Skeletal muscle tissue (tissue), 4 donors: Measurements from ENCODE around the gene MCF2L2. TPM values are rescaled to one million over a fixed set of nuclear protein-coding genes. Genes with fewer than 3 reads are reported as not detected.
"Not testable (repeated sequence)": the region's sequence is repeated elsewhere in the genome, so short reads cannot be mapped to it uniquely, and the experiment has no call there.

ENCODE experiments used
- H3K27ac ChIP-seq: one replicate; pipeline ENCODE4 v1.7.0; 2013; ENCODE audit warnings: mild to moderate bottlenecking, low read depth, low read length, inconsistent platforms
- H3K27me3 ChIP-seq, 3 donors: one replicate each; pipeline ENCODE4 v1.7.0; 2013; ENCODE audit warnings: low read length in 3 of 3; ENCODE audit not compliant: control insufficient read depth in 3 of 3, insufficient read depth in 3 of 3
- H3K36me3 ChIP-seq, 3 donors: one replicate each; pipeline ENCODE4 v1.7.0; 2013; ENCODE audit warnings: low read length in 3 of 3; ENCODE audit not compliant: control insufficient read depth in 3 of 3, insufficient read depth in 3 of 3
- H3K4me1 ChIP-seq, 3 donors: one replicate each; pipeline ENCODE4 v1.7.0; 2013; ENCODE audit warnings: low read length in 3 of 3, mild to moderate bottlenecking in 3 of 3; ENCODE audit not compliant: control insufficient read depth in 3 of 3, insufficient read depth in 3 of 3
- H3K4me3 ChIP-seq, 3 donors: one replicate each; pipeline ENCODE4 v1.7.0; 2013; ENCODE audit warnings: low read length in 3 of 3
- H3K9ac ChIP-seq, 3 donors: one replicate each; pipeline ENCODE4 v1.7.0; 2013; ENCODE audit warnings: low read length in 3 of 3, mild to moderate bottlenecking in 3 of 3, moderate library complexity in 2 of 3, low read depth in 1 of 3
- H3K9me3 ChIP-seq, 3 donors: one replicate each; pipeline ENCODE4 v1.7.0; 2013; ENCODE audit warnings: low read length in 3 of 3; ENCODE audit not compliant: control insufficient read depth in 3 of 3
- total RNA-seq: library from RNA; depleted of rRNA; stranded (reverse); fragments of >200 nt; gene quantifications from one replicate; pipeline ENCODE4 v1.2.3, GENCODE V29; 2014
- donor health status: Osteomylitis.

Gene MCF2L2
- total RNA-seq, 1 donor from 2014 or later = under 0.01 TPM

DNA sequence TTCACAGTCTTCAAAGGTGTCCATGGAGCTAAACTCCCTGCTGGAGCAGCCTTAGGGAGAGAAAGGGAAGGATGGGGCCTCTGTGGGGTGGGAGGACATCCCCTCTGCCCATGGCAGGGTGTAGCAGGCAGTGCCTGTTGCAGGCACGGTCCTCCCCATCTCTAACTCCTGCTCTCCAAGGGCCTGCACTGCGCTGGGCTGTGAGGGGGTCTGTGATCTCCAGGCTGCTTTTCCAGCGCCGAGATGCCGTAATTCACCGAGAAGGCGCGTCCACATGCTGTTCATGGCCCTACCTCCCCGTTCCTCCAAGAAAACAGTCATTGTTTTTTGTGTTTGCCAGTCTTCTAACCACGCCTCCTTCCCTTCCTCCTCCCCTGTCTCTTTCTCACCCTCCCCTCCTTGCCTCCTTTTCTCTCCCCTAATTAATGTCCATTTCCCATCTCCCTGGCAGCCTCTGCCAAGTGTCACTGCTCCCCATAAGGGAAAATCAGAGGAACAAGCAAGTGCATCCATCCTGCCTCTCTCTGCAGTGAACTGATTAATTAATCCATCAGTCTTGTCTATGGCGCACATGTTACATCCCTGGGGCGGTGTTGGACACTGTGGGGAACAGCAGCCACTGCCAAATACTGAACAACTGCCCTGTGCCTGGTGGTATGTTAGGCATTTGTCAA is 248.2 kb downstream of the MCF2L2 start:
- no peak overlapping the region for H3K9ac ChIP-seq
- no peaks in the 10 kb centered on the region for H3K9me3 ChIP-seq
- no peak overlapping the region for H3K4me3 ChIP-seq
- no peaks in the 10 kb centered on the region for H3K36me3 ChIP-seq
- no peak overlapping the region for H3K27ac ChIP-seq
- peaks cover 23 to 30% (median 27%) of the 10 kb centered on the region in 3 donors for H3K27me3 ChIP-seq
- H3K4me1 ChIP-seq = peaks cover 6 to 11% (median 11%) of the 10 kb centered on the region in 3 donors

GRCh38 chr3:183179550-183179908 is 248.9 kb downstream of the MCF2L2 start:
- peaks cover 23 to 32% (median 32%) of the 10 kb centered on the region in 3 donors for H3K27me3 ChIP-seq
- H3K4me1 ChIP-seq = peaks cover 6 to 11% (median 9%) of the 10 kb centered on the region in 3 donors

DNA sequence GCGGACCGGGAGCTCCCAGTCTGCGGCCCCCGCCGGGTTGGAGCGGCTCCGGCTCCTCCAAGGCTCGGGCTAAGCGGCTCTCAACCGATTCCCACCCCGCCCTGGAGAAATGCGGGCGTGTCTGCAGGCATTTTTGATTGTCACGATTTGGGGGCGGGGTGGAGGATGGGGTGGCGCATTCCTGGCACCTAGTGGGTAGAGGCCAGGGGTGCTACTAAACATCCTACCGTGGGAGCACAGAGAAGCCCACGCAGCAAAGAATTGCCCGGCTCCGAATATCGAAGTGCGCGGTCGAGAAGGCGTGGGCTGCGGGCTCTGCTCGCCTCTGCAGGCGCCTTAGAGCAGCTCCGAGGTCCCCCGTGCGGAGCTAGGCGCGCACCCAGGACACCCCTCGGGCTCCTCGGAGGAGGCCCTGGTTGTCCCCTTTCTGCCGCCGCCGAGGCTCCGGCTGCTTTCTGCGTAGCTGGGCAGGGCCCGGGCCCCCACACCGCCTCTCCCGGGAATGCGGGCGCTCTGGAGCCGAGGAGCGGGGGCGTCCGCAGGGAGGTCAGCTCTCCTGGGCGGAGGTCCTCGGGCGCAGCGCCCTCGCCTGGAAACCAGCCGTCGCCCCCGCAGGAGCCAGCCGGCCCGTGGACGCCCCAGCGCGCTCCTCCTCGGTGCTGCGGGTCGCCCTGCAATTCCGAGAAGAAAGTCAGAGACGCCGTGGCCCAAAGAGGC is 249.4 kb downstream of the MCF2L2 start:
- H3K27ac ChIP-seq = no peak overlapping the region
- peaks cover 6 to 11% (median 9%) of the 10 kb centered on the region in 3 donors for H3K4me1 ChIP-seq
- peak overlapping the region in 2 of 3 donors; percentile 56 to 64 for H3K9ac ChIP-seq
- H3K27me3 ChIP-seq = peaks cover 23 to 32% (median 32%) of the 10 kb centered on the region in 3 donors
- no peaks in the 10 kb centered on the region for H3K9me3 ChIP-seq
- H3K4me3 ChIP-seq = peak overlapping the region; percentile 60 to 72 (median 63)
- H3K36me3 ChIP-seq = no peaks in the 10 kb centered on the region

More at GRCh38 chr3:183179550-183179908, 248.9 kb downstream of the MCF2L2 start:
- not testable (repeated sequence) for H3K36me3 ChIP-seq, H3K9me3 ChIP-seq, H3K27ac ChIP-seq, H3K9ac ChIP-seq
- H3K4me3 ChIP-seq = peak overlapping the region in 2 of 3 donors; percentile 63 to 72

- peak overlapping the region; percentile 60 to 72 (median 63) for H3K4me3 ChIP-seq
- H3K27me3 ChIP-seq = peaks cover 23 to 32% (median 32%) of the 10 kb centered on the region in 3 donors
- peak overlapping the region in 2 of 3 donors; percentile 56 to 64 for H3K9ac ChIP-seq
- no peaks in the 10 kb centered on the region for H3K36me3 ChIP-seq
- H3K4me1 ChIP-seq = peaks cover 6 to 11% (median 9%) of the 10 kb centered on the region in 3 donors
- H3K27ac ChIP-seq = no peak overlapping the region
- H3K9me3 ChIP-seq = no peaks in the 10 kb centered on the region
Observed at GRCh38 chr3:183178512-183178832, 249.9 kb downstream of the MCF2L2 start.

DNA sequence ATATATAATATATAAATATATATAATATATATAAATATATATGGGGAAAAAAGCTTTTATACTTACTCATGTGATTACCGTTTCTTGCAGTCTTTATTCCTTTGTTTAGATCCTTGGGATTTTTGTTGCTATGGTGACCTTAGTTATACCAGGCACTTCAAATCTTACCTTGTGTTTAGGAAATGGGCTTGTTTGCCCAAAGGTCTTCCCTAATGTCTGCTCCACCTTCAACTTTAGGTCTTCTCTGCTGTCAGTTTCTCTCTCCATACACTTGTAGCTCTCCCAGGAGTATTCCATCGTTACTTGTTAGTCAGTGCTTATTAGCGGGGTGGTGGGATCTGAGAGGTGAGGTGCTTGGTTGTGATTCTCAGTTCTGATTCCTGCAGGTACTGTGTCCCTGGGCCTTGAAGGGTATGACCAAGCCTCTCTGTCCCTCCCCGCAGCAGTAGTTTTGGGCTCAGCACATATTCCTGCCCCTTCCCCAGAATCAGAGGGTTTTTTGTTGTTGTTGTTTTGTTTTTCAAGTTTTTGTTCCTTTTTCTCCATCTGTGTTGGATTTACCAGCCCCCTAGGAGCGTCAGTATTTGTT is 256.3 kb downstream of the MCF2L2 start:
- peaks cover 4 to 21% (median 12%) of the 10 kb centered on the region in 3 donors for H3K27me3 ChIP-seq
- no peak overlapping the region for H3K27ac ChIP-seq
- no peaks in the 10 kb centered on the region for H3K36me3 ChIP-seq
- H3K4me1 ChIP-seq = no peaks in the 10 kb centered on the region
- H3K4me3 ChIP-seq = no peak overlapping the region
- no peak overlapping the region for H3K9ac ChIP-seq
- no peaks in the 10 kb centered on the region for H3K9me3 ChIP-seq

- not testable (repeated sequence) for H3K4me1 ChIP-seq, H3K9me3 ChIP-seq, H3K36me3 ChIP-seq, H3K4me3 ChIP-seq, H3K27ac ChIP-seq, H3K9ac ChIP-seq, H3K27me3 ChIP-seq
Observed at GRCh38 chr3:183167975-183168374, 260.4 kb downstream of the MCF2L2 start.

DNA sequence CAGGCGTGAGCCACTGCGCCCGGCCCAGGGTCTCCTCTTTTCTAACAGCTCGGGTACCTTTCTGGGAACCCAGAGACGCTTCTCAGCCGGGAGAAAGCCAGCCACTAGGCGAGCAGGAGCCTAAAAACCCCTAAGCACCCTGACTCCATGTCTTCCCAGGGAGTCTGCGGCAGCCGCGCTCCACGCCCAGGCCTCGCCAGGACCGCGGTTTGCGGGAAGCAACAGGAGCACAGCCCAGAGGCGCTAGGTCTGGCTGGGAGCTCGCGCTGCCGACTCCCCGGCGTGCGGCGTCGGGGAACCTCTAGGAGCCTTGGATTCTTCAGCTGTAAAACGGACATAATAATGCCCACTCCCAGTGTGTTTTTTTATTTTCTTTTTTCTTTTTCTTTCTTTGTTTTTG is 264.9 kb downstream of the MCF2L2 start:
- no peaks in the 10 kb centered on the region for H3K9me3 ChIP-seq
- no peak overlapping the region for H3K27ac ChIP-seq
- H3K4me1 ChIP-seq = peaks cover 4 to 7% (median 4%) of the 10 kb centered on the region in 3 donors
- no peak overlapping the region for H3K4me3 ChIP-seq
- peaks cover 9 to 17% (median 10%) of the 10 kb centered on the region in 3 donors for H3K27me3 ChIP-seq
- no peaks in the 10 kb centered on the region for H3K36me3 ChIP-seq
- H3K9ac ChIP-seq = no peak overlapping the region

DNA sequence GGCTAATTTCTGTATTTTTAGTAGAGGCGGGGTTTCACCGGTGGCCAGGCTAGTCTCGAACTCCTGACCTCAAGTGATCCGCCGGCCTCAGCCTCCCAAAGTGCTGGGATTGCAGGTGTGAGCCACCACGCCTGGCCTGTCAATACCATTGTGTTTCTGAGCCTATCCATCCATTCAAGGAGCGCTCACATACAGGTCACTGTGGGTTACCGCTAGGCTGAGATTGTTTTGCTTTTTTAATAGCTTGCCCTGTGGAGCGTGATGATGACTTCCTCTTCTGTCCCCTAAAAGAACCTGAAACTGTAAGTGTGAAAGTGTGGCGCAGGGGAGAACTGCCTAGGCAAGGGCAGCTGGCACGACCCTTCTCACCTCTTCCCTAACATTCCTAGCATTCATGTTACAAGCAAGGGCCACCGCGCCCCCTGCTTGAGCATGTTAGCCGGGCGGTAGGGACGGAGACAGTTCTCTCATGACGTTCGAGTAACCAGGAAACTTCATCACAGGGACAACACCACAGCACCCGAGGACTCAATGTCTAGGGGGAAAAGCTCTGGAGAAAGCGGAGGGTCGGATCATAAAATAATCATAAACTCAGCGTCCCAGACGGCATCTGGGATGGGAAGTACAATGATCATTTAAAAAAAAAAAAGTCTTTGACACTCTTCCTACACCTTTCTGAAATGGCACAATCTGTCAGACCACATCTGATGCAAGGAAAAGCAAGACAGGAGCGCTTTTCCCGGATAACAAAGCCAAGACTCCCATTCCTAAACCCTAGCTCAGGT is 266.7 kb downstream of the MCF2L2 start:
- H3K4me1 ChIP-seq = peaks cover 4 to 7% (median 4%) of the 10 kb centered on the region in 3 donors
- peaks cover 9 to 17% (median 10%) of the 10 kb centered on the region in 3 donors for H3K27me3 ChIP-seq

GRCh38 chr3:183160616-183161015 is 267.8 kb downstream of the MCF2L2 start:
- H3K4me3 ChIP-seq = no peak overlapping the region
- no peaks in the 10 kb centered on the region for H3K36me3 ChIP-seq
- no peak overlapping the region for H3K9ac ChIP-seq
- H3K9me3 ChIP-seq = no peaks in the 10 kb centered on the region
- peaks cover 10 to 17% (median 12%) of the 10 kb centered on the region in 3 donors for H3K27me3 ChIP-seq
- H3K27ac ChIP-seq = no peak overlapping the region
- H3K4me1 ChIP-seq = peaks cover 4 to 7% (median 4%) of the 10 kb centered on the region in 3 donors

More for the DNA sequence above, 266.7 kb downstream of the MCF2L2 start:
- Histone ChIP-seq H3K4me3 (peak overlapping the region; percentile 63 to 74 (median 73)), H3K9me3 (no peaks in the 10 kb centered on the region), H3K27ac (no peak overlapping the region), H3K36me3 (no peaks in the 10 kb centered on the region), H3K9ac (peak overlapping the region in 2 of 3 donors; percentile 59 to 66)
